ENCODE results near the gene ARHGAP26. TPM values are rescaled to one million over a fixed set of nuclear protein-coding genes. Genes with fewer than 3 reads are reported as not detected.

Gene ARHGAP26
- total RNA-seq, 3 donors from 2014 or later, result 9.1 to 11.7 (median 9.7) TPM

DNA sequence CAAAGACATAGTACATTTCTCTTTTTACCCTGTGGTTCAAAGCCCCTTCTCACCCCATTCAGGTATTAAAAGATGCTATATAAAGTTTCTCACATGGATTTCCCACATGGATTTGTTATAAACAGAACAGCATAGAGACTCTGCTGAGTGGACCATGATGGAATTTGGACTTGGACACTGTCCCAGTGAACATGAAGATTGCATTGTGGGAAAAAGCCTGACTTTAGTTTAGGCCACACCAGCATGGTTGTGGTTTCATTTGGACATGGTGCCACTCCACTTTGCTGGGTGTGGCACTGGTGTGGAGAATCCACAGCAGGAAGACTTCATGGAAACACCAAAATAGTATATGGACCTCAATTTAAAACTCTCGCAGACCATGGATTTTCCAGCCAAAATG lies 124.6 kb downstream of the ARHGAP26 start:
- no peaks in the 10 kb centered on the region for H3K9me3 Mint-ChIP-seq
- no peaks in the 10 kb centered on the region for H3K27me3 Mint-ChIP-seq (ENCODE audit: low read depth)
- no peak overlapping the region for H3K4me3 Mint-ChIP-seq
- peaks cover 4% of the 10 kb centered on the region for H3K4me1 Mint-ChIP-seq (ENCODE audit: low read depth)
- DNase-seq, result no peak
- peaks cover 18% of the 10 kb centered on the region for H3K36me3 Mint-ChIP-seq (ENCODE audit: insufficient read depth)
- ATAC-seq, result no peak

DNA sequence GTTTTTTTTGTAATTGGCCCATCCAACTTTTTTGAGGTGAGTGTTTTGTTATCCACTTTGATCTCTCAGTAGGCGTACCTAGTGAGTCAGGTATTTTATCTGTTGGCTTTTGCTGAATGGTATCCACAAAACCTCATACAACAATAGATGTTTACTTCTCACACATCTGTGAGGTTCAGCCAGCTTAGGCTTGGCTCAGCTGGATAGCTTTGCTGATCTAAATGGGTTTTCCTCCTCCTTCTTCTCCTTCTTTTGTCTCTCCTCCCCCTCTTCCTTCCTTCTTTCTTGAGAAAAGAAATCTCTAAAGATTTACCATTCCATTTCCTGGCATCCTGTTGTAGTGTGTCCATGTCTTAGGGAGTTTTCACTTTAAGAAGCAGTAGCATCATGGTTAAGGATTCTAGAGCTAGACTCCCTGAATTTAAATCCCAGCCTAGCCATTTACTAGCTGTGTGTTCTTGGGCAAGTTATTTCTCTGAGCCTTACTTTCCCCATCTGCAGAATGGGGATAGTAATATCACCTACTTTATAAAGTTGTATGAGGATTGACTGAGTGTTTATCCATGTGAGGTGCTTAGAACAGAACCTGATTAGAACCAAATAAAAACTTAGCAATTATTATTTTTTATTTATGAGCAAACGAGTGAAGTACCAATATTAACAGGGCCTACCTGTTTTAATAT lies 126.3 kb downstream of the ARHGAP26 start:
- DNase-seq, result no peak
- H3K4me1 Mint-ChIP-seq (ENCODE audit: low read depth), result no peaks in the 10 kb centered on the region
- no peaks in the 10 kb centered on the region for H3K27me3 Mint-ChIP-seq (ENCODE audit: low read depth)
- H3K36me3 Mint-ChIP-seq (ENCODE audit: insufficient read depth), result peaks cover 19% of the 10 kb centered on the region
- H3K9me3 Mint-ChIP-seq, result no peaks in the 10 kb centered on the region
- no peak for ATAC-seq
- H3K4me3 Mint-ChIP-seq, result no peak overlapping the region

GRCh38 chr5:142897328-142897727 lies 127.2 kb downstream of the ARHGAP26 start:
- H3K4me1 Mint-ChIP-seq (ENCODE audit: low read depth), result no peaks in the 10 kb centered on the region
- ATAC-seq, result no peak
- H3K36me3 Mint-ChIP-seq (ENCODE audit: insufficient read depth), result peaks cover 21% of the 10 kb centered on the region
- no peak for DNase-seq
- H3K4me3 Mint-ChIP-seq, result no peak overlapping the region
- no peaks in the 10 kb centered on the region for H3K27me3 Mint-ChIP-seq (ENCODE audit: low read depth)
- no peaks in the 10 kb centered on the region for H3K9me3 Mint-ChIP-seq

- Mint-ChIP-seq H3K36me3 (ENCODE audit: insufficient read depth) (peaks cover 33% of the 10 kb centered on the region), H3K27me3 (ENCODE audit: low read depth) (no peaks in the 10 kb centered on the region), H3K4me1 (ENCODE audit: low read depth) (no peaks in the 10 kb centered on the region)
These were observed 130.8 kb downstream of the ARHGAP26 start for GRCh38 chr5:142900927-142901326.

DNA sequence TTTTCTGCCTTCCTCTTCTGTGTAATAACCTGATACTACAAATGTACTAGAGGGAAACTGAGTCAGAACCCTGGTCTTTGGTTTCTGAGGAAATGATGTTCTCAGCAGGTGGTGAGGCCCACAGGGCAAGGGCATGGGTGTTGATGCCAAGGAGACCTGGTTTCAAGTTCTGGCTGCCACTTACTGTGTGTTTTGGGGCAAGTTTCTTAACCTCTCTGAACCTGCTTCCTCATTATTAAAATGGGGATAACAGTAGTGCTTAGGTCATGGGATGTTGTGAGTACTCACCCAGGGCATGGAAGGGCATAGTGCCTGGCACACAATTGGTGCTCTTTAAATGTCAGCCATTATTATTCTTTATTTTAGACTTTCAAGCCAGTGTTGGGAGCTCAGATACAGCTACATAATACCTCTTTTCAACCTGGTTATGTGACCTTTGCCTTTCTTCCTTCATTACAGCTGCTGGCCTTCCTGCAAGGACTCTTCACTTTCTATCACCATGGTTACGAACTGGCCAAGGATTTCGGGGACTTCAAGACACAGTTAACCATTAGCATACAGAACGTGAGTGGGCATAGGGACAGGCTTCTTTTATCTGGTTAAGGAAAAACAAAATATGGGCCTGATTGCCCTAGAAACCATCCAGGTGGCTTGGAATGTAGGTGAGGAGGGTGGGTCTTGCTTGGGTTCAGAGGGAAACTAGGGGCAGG lies 131.5 kb downstream of the ARHGAP26 start:
- Mint-ChIP-seq H3K4me3 (no peak overlapping the region), H3K9me3 (no peaks in the 10 kb centered on the region), H3K36me3 (ENCODE audit: insufficient read depth) (peaks cover 36% of the 10 kb centered on the region), H3K27me3 (ENCODE audit: low read depth) (no peaks in the 10 kb centered on the region), H3K4me1 (ENCODE audit: low read depth) (no peaks in the 10 kb centered on the region)
- ATAC-seq, result no peak
- DNase-seq, result no peak

More at GRCh38 chr5:142900927-142901326, 130.8 kb downstream of the ARHGAP26 start:
- no peaks in the 10 kb centered on the region for H3K9me3 Mint-ChIP-seq
- H3K4me3 Mint-ChIP-seq, result no peak overlapping the region
- no peak for DNase-seq
- no peak for ATAC-seq

DNA sequence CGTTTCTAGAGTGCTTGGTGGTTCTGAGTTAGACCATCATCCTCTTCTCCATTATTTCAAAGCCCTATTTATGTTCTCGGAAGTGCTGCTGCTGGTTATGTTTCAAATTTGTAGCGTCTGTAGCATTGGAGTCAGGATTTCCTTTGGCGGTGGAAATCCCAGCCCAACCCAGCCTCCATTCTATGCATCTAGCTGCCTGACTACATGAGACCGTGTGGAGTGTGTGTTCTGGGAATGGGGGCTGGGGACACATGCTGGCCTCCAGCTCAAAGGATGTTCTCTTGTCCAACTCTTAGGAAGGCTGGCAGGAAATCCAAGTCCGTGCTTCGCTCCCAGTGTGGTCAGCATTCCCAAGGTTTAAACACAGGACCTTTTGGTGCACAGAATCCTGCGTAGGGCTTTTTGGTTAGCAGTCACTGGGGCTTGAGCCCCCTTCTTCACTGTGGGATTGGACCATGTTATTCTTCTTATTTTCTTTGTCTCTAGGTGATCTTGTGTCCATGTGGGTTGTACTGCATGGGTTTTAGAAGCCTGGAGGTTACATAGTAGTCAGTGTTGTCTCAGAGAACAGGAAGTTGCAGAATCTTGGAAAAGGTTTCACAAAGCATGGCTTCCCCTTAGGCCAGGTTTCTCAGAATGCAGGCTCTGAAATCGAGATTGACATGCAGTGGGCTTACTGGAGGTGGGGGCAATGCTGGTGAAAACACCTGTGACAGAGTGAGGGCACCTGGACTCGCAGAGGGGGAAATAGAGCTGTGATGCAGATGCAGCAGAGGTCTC lies 132.2 kb downstream of the ARHGAP26 start:
- Mint-ChIP-seq H3K36me3 (ENCODE audit: insufficient read depth) (peaks cover 40% of the 10 kb centered on the region), H3K4me3 (no peak overlapping the region), H3K27me3 (ENCODE audit: low read depth) (no peaks in the 10 kb centered on the region), H3K9me3 (no peaks in the 10 kb centered on the region), H3K4me1 (ENCODE audit: low read depth) (no peaks in the 10 kb centered on the region)
- DNase-seq (no peak), ATAC-seq (no peak)

GRCh38 chr5:142904416-142904815 lies 134.2 kb downstream of the ARHGAP26 start:
- no peak for ATAC-seq
- no peak for DNase-seq
- H3K36me3 Mint-ChIP-seq (ENCODE audit: insufficient read depth), result peaks cover 44% of the 10 kb centered on the region
- H3K27me3 Mint-ChIP-seq (ENCODE audit: low read depth), result no peaks in the 10 kb centered on the region
- H3K4me3 Mint-ChIP-seq, result no peak overlapping the region
- no peaks in the 10 kb centered on the region for H3K9me3 Mint-ChIP-seq
- no peaks in the 10 kb centered on the region for H3K4me1 Mint-ChIP-seq (ENCODE audit: low read depth)

DNA sequence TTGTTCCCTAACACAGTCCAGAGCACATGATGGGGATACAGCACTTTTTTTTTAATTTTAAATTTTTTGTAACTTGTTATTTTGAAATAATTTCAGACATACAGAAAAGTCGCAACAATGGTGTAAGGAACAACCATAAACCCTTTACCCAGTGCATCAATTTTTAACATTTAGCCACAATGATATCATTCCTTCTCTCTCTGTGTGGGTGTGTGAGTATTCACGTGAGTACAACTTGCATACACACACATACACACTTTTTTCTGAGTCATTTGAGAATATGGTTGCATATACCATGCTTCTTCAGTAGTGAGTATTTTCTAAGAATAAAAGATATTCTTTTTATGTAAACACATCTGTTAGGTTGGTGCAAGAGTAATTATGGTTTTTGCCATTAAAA lies 135.2 kb downstream of the ARHGAP26 start:
- Mint-ChIP-seq H3K36me3 (ENCODE audit: insufficient read depth) (peaks cover 42% of the 10 kb centered on the region), H3K4me3 (no peak overlapping the region)
- no peak for DNase-seq

DNA sequence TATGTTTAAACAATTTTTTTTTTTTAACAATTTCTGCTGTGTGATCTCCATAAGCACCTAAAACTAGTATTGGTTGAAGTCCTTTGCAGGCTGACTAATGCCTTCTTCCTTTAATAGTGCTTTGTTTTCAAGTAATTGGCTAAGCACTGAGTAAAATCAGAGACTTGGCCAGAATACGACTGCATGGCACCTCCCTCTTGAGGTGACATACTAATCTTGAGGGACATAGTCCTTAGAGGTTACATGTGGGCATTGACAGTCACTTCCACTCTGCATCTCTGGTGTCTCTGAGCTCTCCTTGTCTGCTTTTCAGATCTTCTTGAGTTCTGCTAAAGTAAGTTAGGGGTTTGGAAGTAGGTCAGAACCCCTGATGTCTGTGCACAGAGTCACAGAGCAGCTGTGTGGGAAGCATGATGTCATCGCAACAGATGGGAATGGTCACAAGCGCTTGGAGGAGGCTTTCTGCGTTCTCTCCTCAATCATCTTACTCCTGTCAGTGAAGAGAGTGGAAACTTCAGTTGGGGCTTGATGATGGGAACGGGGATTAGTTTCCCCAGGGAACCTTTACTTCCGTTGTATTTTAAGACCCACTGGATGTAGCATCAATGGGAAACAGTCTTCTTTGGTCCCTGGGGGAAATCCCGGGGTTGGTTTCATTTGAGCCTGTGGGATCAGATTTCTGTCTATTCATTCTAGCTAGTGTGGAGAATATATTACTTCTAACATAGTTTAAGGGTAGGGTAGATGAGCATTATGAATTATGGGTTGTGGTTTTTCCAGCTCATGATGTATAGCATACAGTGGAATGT lies 136.9 kb downstream of the ARHGAP26 start:
- ATAC-seq (no peak), DNase-seq (no peak)
- H3K9me3 Mint-ChIP-seq, result no peaks in the 10 kb centered on the region
- H3K36me3 Mint-ChIP-seq (ENCODE audit: insufficient read depth), result peaks cover 48% of the 10 kb centered on the region
- H3K4me1 Mint-ChIP-seq (ENCODE audit: low read depth), result no peaks in the 10 kb centered on the region
- no peaks in the 10 kb centered on the region for H3K27me3 Mint-ChIP-seq (ENCODE audit: low read depth)
- no peak overlapping the region for H3K4me3 Mint-ChIP-seq

More for the DNA sequence above, 135.2 kb downstream of the ARHGAP26 start:
- no peaks in the 10 kb centered on the region for H3K4me1 Mint-ChIP-seq (ENCODE audit: low read depth)
- no peak for ATAC-seq
- H3K9me3 Mint-ChIP-seq, result no peaks in the 10 kb centered on the region
- no peaks in the 10 kb centered on the region for H3K27me3 Mint-ChIP-seq (ENCODE audit: low read depth)

GRCh38 chr5:142908659-142909058 lies 138.5 kb downstream of the ARHGAP26 start:
- no peaks in the 10 kb centered on the region for H3K4me1 Mint-ChIP-seq (ENCODE audit: low read depth)
- H3K27me3 Mint-ChIP-seq (ENCODE audit: low read depth), result no peaks in the 10 kb centered on the region
- peaks cover 50% of the 10 kb centered on the region for H3K36me3 Mint-ChIP-seq (ENCODE audit: insufficient read depth)
- no peaks in the 10 kb centered on the region for H3K9me3 Mint-ChIP-seq
- ATAC-seq (no peak), DNase-seq (no peak)
- H3K4me3 Mint-ChIP-seq, result no peak overlapping the region

DNA sequence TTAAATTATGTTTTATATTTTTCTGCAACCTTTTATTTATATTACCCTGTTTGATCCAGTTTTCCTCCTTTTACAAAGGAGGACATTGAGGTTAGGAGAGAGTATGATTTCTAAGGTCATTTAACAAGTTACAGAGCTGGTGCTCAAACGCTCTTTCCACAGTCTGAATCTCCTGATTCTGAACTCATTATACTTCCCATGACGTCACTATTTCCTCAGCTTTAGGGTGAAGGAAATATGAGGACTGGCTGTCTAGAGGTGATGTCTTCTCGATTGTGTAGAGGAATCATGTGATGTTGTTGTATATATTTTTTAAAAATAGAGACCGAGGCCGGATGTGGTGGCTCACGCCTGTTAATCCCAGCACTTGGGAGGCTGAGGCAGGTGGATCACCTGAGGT lies 140.0 kb downstream of the ARHGAP26 start:
- Mint-ChIP-seq H3K4me1 (ENCODE audit: low read depth) (no peaks in the 10 kb centered on the region), H3K9me3 (no peaks in the 10 kb centered on the region), H3K27me3 (ENCODE audit: low read depth) (no peaks in the 10 kb centered on the region), H3K4me3 (no peak overlapping the region), H3K36me3 (ENCODE audit: insufficient read depth) (peaks cover 50% of the 10 kb centered on the region)
- DNase-seq (no peak), ATAC-seq (no peak)

- no peak overlapping the region for H3K4me3 Mint-ChIP-seq
- no peaks in the 10 kb centered on the region for H3K9me3 Mint-ChIP-seq
- peaks cover 46% of the 10 kb centered on the region for H3K36me3 Mint-ChIP-seq (ENCODE audit: insufficient read depth)
- DNase-seq (no peak), ATAC-seq (no peak)
- no peaks in the 10 kb centered on the region for H3K27me3 Mint-ChIP-seq (ENCODE audit: low read depth)
- no peaks in the 10 kb centered on the region for H3K4me1 Mint-ChIP-seq (ENCODE audit: low read depth)
These were observed 141.0 kb downstream of the ARHGAP26 start for GRCh38 chr5:142911170-142911569.

GRCh38 chr5:142911775-142912174 lies 141.6 kb downstream of the ARHGAP26 start:
- Mint-ChIP-seq H3K4me3 (no peak overlapping the region), H3K36me3 (ENCODE audit: insufficient read depth) (peaks cover 45% of the 10 kb centered on the region), H3K4me1 (ENCODE audit: low read depth) (no peaks in the 10 kb centered on the region), H3K9me3 (no peaks in the 10 kb centered on the region), H3K27me3 (ENCODE audit: low read depth) (no peaks in the 10 kb centered on the region)
- no peak for ATAC-seq
- DNase-seq, result no peak

DNA sequence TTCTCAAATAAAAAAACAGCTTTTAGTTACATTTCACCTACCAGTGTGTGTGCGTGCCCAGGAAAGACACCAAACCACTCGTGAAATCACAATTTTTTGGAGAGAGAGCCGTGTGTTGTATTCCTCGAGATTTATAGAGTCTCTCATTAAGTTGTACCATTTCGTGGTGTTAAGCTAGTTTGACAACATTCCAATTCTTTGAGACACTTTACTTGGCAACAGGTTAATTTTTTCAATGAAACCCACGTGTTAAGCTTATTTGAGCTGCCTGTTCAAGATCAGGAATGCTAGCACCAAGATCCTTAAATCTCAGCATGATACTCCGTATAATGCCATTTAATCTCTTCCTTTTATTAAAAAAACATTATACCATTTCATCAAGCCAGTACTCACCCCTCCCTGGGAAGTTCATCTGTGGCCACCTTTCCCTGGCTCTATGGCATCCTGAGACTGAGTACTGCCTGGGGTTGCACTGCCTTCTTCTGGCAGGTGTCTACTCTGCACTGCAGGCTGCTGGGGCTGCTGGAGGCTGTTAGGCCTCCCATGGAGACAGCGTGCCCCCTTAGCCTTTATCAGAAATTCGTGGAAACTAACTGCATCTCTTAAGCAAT lies 143.7 kb downstream of the ARHGAP26 start:
- no peak overlapping the region for H3K4me3 Mint-ChIP-seq
- ATAC-seq (no peak), DNase-seq (no peak)
- no peaks in the 10 kb centered on the region for H3K9me3 Mint-ChIP-seq
- H3K27me3 Mint-ChIP-seq (ENCODE audit: low read depth), result no peaks in the 10 kb centered on the region
- H3K36me3 Mint-ChIP-seq (ENCODE audit: insufficient read depth), result peaks cover 36% of the 10 kb centered on the region
- H3K4me1 Mint-ChIP-seq (ENCODE audit: low read depth), result no peaks in the 10 kb centered on the region
